ENCODE measurements around the gene NF1.

DNA sequence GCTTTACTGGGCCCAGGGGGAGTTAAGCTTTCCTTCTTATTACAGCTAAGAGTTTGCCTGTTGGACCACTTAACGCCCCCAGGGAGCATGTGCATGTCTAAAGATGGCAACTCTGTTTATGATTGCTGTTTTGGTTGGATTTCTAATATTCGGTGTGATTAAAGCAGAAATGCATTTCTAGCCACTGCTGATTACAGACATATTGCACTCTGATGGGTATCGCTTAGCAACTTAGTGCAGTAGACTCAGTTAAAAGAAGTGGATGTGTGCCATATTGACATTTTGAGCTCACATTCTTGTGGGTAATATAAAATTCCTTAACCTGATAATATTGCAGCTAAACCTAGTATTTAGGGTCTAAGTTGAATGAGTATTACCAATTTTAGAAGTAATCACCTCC is 4.2 kb downstream of the NF1 start:
- TF ChIP-seq, protein P1, sequence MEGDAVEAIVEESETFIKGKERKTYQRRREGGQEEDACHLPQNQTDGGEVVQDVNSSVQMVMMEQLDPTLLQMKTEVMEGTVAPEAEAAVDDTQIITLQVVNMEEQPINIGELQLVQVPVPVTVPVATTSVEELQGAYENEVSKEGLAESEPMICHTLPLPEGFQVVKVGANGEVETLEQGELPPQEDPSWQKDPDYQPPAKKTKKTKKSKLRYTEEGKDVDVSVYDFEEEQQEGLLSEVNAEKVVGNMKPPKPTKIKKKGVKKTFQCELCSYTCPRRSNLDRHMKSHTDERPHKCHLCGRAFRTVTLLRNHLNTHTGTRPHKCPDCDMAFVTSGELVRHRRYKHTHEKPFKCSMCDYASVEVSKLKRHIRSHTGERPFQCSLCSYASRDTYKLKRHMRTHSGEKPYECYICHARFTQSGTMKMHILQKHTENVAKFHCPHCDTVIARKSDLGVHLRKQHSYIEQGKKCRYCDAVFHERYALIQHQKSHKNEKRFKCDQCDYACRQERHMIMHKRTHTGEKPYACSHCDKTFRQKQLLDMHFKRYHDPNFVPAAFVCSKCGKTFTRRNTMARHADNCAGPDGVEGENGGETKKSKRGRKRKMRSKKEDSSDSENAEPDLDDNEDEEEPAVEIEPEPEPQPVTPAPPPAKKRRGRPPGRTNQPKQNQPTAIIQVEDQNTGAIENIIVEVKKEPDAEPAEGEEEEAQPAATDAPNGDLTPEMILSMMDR (IDR thresholded peaks at IDR 0.05; ENCODE audit: poor library complexity), result no peak
- TF ChIP-seq EZH2 (IDR thresholded peaks at IDR 0.05; ENCODE audit: borderline replicate concordance) (no peak), EZH2phosphoT487 (IDR thresholded peaks at IDR 0.05; ENCODE audit: low read depth, severe bottlenecking, unreplicated experiment) (no peak)
